GM21360 (cell line): ENCODE results near the gene CSNK2A1.
"Not testable (repeated sequence)": the region's sequence is repeated elsewhere in the genome, so short reads cannot be mapped to it uniquely, and the experiment has no call there.

ENCODE experiments used
- ATAC-seq: cut with Tn5 transposase; IDR thresholded peaks from one replicate; pipeline ENCODE4 v1.9.1; 2021; ENCODE audit warnings: mild to moderate bottlenecking, moderate library complexity; ENCODE audit not compliant: unreplicated experiment

CSNK2A1 gene

GRCh38 chr20:543369-544152 lies at the start of gene CSNK2A1:
Gene CSNK2A1, minus strand, starts transcription at chr20:543790. Its CDS starts 35,239 bp downstream, at chr20:508551.
- ATAC-seq, result peak; percentile 94

GRCh38 chr20:592506-592905 lies 48.9 kb upstream of the CSNK2A1 start:
- no peak for ATAC-seq

- ATAC-seq, result no peak
Observed at GRCh38 chr20:591941-592340, 48.4 kb upstream of the CSNK2A1 start.

- peak; percentile 75 for ATAC-seq
Observed at GRCh38 chr20:588932-589672, 45.5 kb upstream of the CSNK2A1 start.

- ATAC-seq, result no peak
Observed at GRCh38 chr20:588476-588875, 44.9 kb upstream of the CSNK2A1 start.

GRCh38 chr20:584971-585301 lies 41.3 kb upstream of the CSNK2A1 start:
- no peak for ATAC-seq

GRCh38 chr20:584161-584970 lies 40.8 kb upstream of the CSNK2A1 start:
- ATAC-seq, result no peak

- ATAC-seq, result no peak
Observed at GRCh38 chr20:582204-582603, 38.6 kb upstream of the CSNK2A1 start.

- not testable (repeated sequence) for ATAC-seq
Observed at GRCh38 chr20:578940-579690, 35.5 kb upstream of the CSNK2A1 start.

- ATAC-seq, result no peak
Observed at GRCh38 chr20:577167-577791, 33.7 kb upstream of the CSNK2A1 start.

GRCh38 chr20:576156-576555 lies 32.6 kb upstream of the CSNK2A1 start:
- ATAC-seq, result no peak

- ATAC-seq, result no peak
Observed at GRCh38 chr20:575230-575629, 31.6 kb upstream of the CSNK2A1 start.

- no peak for ATAC-seq
Observed at GRCh38 chr20:574297-574942, 30.8 kb upstream of the CSNK2A1 start.

GRCh38 chr20:573414-574296 lies 30.1 kb upstream of the CSNK2A1 start:
- ATAC-seq, result no peak

- no peak for ATAC-seq
Observed at GRCh38 chr20:572727-573126, 29.1 kb upstream of the CSNK2A1 start.

GRCh38 chr20:571754-572441 lies 28.3 kb upstream of the CSNK2A1 start:
- no peak for ATAC-seq

- ATAC-seq, result no peak
Observed at GRCh38 chr20:568673-569415, 25.3 kb upstream of the CSNK2A1 start.
